Measurements from ENCODE around the gene CREB3L4. TPM values are rescaled to one million over a fixed set of nuclear protein-coding genes. Genes with fewer than 3 reads are reported as not detected.

CREB3L4 gene
- total RNA-seq, 4 donors from 2014 or later: 4.7 to 12.1 (median 8.7) TPM

- no peak for TF ChIP-seq CTCF (IDR thresholded peaks at IDR 0.05; ENCODE audit: low read depth)
Measured at GRCh38 chr1:153945131-153945794, 22.4 kb upstream of the CREB3L4 start.

GRCh38 chr1:153945795-153946621, 21.7 kb upstream of the CREB3L4 start:
- no peak for TF ChIP-seq CTCF (IDR thresholded peaks at IDR 0.05; ENCODE audit: low read depth)

GRCh38 chr1:153946622-153947241, 21.0 kb upstream of the CREB3L4 start, which contains the start of gene DENND4B:
Gene DENND4B, minus strand, starts transcription at chr1:153946718. Its CDS starts 2,344 bp downstream, at chr1:153944374.
- TF ChIP-seq CTCF (IDR thresholded peaks at IDR 0.05; ENCODE audit: low read depth): no peak

GRCh38 chr1:153951183-153951582, 16.5 kb upstream of the CREB3L4 start:
- TF ChIP-seq CTCF (IDR thresholded peaks at IDR 0.05; ENCODE audit: low read depth): no peak

- TF ChIP-seq CTCF (IDR thresholded peaks at IDR 0.05; ENCODE audit: low read depth): no peak
Measured at GRCh38 chr1:153951801-153952200, 15.9 kb upstream of the CREB3L4 start.

GRCh38 chr1:153953859-153954365, 13.8 kb upstream of the CREB3L4 start:
- TF ChIP-seq CTCF (IDR thresholded peaks at IDR 0.05; ENCODE audit: low read depth): no peak

GRCh38 chr1:153954826-153955225, 12.9 kb upstream of the CREB3L4 start:
- TF ChIP-seq CTCF (IDR thresholded peaks at IDR 0.05; ENCODE audit: low read depth): no peak
